HepG2 (cell line): ENCODE data around the gene WDR73. TPM values are rescaled to one million over a fixed set of nuclear protein-coding genes. Genes with fewer than 3 reads are reported as not detected.

Experiments
- AGO1 ChIP-seq: fragments of 200-400 bp; formaldehyde crosslinking; IDR thresholded peaks from 2 replicates; pipeline ENCODE4 v1.6.1; 2017; ENCODE audit warnings: mild to moderate bottlenecking, low read depth, low read length, moderate library complexity; ENCODE audit not compliant: poor library complexity, severe bottlenecking
- ATF7-NPFF ChIP-seq: sonication (generic); formaldehyde crosslinking; IDR thresholded peaks from 2 replicates; pipeline ENCODE4 v1.8.1; 2023; ENCODE audit warnings: mild to moderate bottlenecking, low read depth, missing genetic modification reagents, moderate library complexity
- ESRRA ChIP-seq: sonication (generic); formaldehyde crosslinking; IDR thresholded peaks from 2 replicates; pipeline ENCODE4 v1.5.1; 2020; ENCODE audit warnings: mild to moderate bottlenecking, low read depth, missing genetic modification reagents
- KAT2B ChIP-seq: fragments of 150-350 bp; IDR thresholded peaks from 2 replicates; pipeline ENCODE4 v1.6.1; 2014; ENCODE audit warnings: low read depth, low read length, borderline replicate concordance
- MAF1 ChIP-seq: sonication (generic); formaldehyde crosslinking; IDR thresholded peaks from 2 replicates; pipeline ENCODE4 v1.5.0; 2020; ENCODE audit warnings: missing genetic modification reagents, borderline replicate concordance
- MBD4 ChIP-seq: IDR thresholded peaks from 2 replicates; pipeline ENCODE4 v1.6.1; 2012; ENCODE audit warnings: low read length, inconsistent platforms, borderline replicate concordance
- NKX3-1 ChIP-seq: sonication (generic); formaldehyde crosslinking; IDR thresholded peaks from 2 replicates; pipeline ENCODE4 v1.5.0; 2020; ENCODE audit warnings: missing genetic modification reagents
- SRF ChIP-seq: IDR thresholded peaks from 2 replicates; pipeline ENCODE4 v1.6.1; 2011; ENCODE audit warnings: mild to moderate bottlenecking, low read depth, low read length, moderate library complexity
- ZNF251 ChIP-seq: sonication (generic); formaldehyde crosslinking; IDR thresholded peaks from 2 replicates; pipeline ENCODE4 v1.9.0; 2021; ENCODE audit warnings: mild to moderate bottlenecking, missing genetic modification reagents
- ZNF329 ChIP-seq: sonication (generic); formaldehyde crosslinking; IDR thresholded peaks from 2 replicates; pipeline ENCODE4 v1.9.0; 2021; ENCODE audit warnings: low read depth, mild to moderate bottlenecking, missing genetic modification reagents
- ZNF383 ChIP-seq: sonication (generic); formaldehyde crosslinking; IDR thresholded peaks from 2 replicates; pipeline ENCODE4 v1.4.0; 2020; ENCODE audit warnings: missing genetic modification reagents, mild to moderate bottlenecking, borderline replicate concordance
- ZNF530 ChIP-seq: sonication (generic); formaldehyde crosslinking; IDR thresholded peaks from 2 replicates; pipeline ENCODE4 v1.5.0; 2020; ENCODE audit warnings: low read depth, mild to moderate bottlenecking, missing genetic modification reagents
- ZNF558 ChIP-seq: sonication (generic); formaldehyde crosslinking; IDR thresholded peaks from 2 replicates; pipeline ENCODE4 v1.9.0; 2022; ENCODE audit warnings: mild to moderate bottlenecking, missing genetic modification reagents, borderline replicate concordance
- ZNF562 ChIP-seq: sonication (generic); formaldehyde crosslinking; IDR thresholded peaks from 2 replicates; pipeline ENCODE4 v1.8.0; 2022; ENCODE audit warnings: missing genetic modification reagents, borderline replicate concordance
- ZNF749 ChIP-seq: sonication (generic); formaldehyde crosslinking; IDR thresholded peaks from 2 replicates; pipeline ENCODE4 v1.8.0; 2022; ENCODE audit warnings: mild to moderate bottlenecking, missing genetic modification reagents, moderate library complexity, borderline replicate concordance
- polyA plus RNA-seq, 8 experiments: library from polyadenylated mRNA; depleted of rRNA in 3 of 8; stranded (reverse) in 7 of 8; unstranded in 1 of 8; fragments of >200 nt; fragmentation: Illumina TruSeq in 4 of 8; extraction: Trizol in 4 of 8; gene quantifications; 2 replicates each; pipeline versions ENCODE4 v1.2.1 to v1.2.3, GENCODE V29; 2011 to 2016; ENCODE audit warnings: low read depth in 4 of 8, missing spikeins in 1 of 8, mixed read lengths in 1 of 8; ENCODE audit not compliant: insufficient read depth in 1 of 8
- total RNA-seq, 5 experiments: library from RNA; depleted of rRNA; stranded (reverse); fragments of >200 nt; fragmentation: Illumina TruSeq; extraction: Trizol; gene quantifications; 2 replicates each; pipeline ENCODE4 v1.2.3, GENCODE V29; 2016; ENCODE audit warnings: low read depth in 1 of 5
- TF ChIP-seq, protein P1 (sequence below): sonication (generic); formaldehyde crosslinking; IDR thresholded peaks from 2 replicates; pipeline ENCODE4 v1.4.0; 2020; ENCODE audit warnings: missing genetic modification reagents
- TF ChIP-seq, protein P2 (sequence below): sonication (generic); formaldehyde crosslinking; IDR thresholded peaks from 2 replicates; pipeline ENCODE4 v1.4.0; 2020; ENCODE audit warnings: missing genetic modification reagents
- TF ChIP-seq, protein P3 (sequence below): IDR thresholded peaks from 2 replicates; pipeline ENCODE4 v1.6.1; 2016; ENCODE audit warnings: low read depth, missing genetic modification reagents, missing compliant biosample characterization
- TF ChIP-seq, protein P4 (sequence below): sonication (generic); formaldehyde crosslinking; IDR thresholded peaks from 2 replicates; pipeline ENCODE4 v1.9.0; 2021; ENCODE audit warnings: missing genetic modification reagents, mild to moderate bottlenecking, borderline replicate concordance

The WDR73 gene
- total and polyA plus RNA-seq, 2 of the 13 experiments (the other 11 are each of a cell fraction or from before 2014, with no cell fraction given), result 20.0 to 35.5 TPM

DNA sequence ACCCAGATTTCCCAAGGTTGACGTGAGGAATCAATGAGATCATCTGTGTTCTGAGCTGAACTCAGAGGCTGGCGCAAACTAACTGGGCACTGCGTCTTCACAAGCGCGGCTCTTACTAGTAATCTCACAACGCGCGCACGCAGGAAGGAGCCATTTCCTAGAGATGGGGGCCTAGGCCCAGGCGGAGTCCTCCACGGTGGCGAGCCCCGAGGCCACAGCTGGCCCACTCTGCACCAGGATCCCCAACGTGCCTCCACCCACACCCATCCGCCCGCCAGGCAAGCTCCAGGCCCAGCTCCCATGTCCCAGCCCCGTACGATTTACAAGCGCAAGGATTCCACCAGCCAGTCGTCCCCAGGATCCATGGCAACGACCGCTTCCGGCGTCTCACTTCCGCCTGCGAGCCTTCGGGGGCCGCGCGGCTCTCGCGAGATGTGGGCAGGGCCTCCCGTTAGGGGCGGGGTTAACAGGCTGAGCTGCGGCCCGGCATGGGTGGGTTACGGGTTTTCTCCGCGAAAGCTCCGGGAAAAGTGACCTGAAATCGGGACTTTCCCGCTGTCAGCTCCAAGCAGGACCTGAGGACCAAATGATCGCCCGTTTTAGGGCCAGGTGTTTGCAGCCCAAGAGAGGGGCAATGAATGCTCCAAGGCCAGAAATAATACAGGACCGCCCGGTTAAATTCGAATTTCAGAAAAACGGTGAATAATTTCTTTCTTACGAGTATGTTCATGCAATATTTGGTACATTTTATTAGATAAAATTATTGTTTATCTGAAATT lies at the start of gene WDR73 (continued):
- TF ChIP-seq KAT2B, result no peak
- peak; percentile 73; the same call in 1 of the 2 replicates for TF ChIP-seq ZNF749
- no peak for TF ChIP-seq ZNF251 (CRISPR knock-in tag)
- no peak for TF ChIP-seq ZNF530 (CRISPR knock-in tag)
- no peak for TF ChIP-seq ZNF562 (CRISPR knock-in tag)
- TF ChIP-seq, protein P1, sequence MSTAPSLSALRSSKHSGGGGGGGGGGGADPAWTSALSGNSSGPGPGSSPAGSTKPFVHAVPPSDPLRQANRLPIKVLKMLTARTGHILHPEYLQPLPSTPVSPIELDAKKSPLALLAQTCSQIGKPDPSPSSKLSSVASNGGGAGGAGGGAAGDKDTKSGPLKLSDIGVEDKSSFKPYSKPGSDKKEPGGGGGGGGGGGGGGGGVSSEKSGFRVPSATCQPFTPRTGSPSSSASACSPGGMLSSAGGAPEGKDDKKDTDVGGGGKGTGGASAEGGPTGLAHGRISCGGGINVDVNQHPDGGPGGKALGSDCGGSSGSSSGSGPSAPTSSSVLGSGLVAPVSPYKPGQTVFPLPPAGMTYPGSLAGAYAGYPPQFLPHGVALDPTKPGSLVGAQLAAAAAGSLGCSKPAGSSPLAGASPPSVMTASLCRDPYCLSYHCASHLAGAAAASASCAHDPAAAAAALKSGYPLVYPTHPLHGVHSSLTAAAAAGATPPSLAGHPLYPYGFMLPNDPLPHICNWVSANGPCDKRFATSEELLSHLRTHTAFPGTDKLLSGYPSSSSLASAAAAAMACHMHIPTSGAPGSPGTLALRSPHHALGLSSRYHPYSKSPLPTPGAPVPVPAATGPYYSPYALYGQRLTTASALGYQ (CRISPR knock-in tag), result no peak
- peak; percentile 88; the same call in 1 of the 2 replicates for TF ChIP-seq MAF1 (CRISPR knock-in tag)
- peak; percentile 63; the same call in 1 of the 2 replicates for TF ChIP-seq NKX3-1 (CRISPR knock-in tag)
- TF ChIP-seq SRF, result no peak
- TF ChIP-seq, protein P2, sequence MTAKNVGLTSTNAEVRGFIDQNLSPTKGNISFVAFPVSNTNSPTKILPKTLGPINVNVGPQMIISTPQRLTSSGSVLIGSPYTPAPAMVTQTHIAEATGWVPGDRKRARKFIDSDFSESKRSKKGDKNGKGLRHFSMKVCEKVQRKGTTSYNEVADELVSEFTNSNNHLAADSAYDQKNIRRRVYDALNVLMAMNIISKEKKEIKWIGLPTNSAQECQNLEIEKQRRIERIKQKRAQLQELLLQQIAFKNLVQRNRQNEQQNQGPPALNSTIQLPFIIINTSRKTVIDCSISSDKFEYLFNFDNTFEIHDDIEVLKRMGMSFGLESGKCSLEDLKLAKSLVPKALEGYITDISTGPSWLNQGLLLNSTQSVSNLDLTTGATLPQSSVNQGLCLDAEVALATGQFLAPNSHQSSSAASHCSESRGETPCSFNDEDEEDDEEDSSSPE (CRISPR knock-in tag), result no peak
- TF ChIP-seq ATF7-NPFF (CRISPR knock-in tag), result peak; percentile 85
- no peak for TF ChIP-seq ZNF558 (CRISPR knock-in tag)
- peak; percentile 89 for TF ChIP-seq AGO1
- no peak for TF ChIP-seq ZNF329
- no peak for TF ChIP-seq MBD4
- no peak for TF ChIP-seq ZNF383
- TF ChIP-seq, protein P3, sequence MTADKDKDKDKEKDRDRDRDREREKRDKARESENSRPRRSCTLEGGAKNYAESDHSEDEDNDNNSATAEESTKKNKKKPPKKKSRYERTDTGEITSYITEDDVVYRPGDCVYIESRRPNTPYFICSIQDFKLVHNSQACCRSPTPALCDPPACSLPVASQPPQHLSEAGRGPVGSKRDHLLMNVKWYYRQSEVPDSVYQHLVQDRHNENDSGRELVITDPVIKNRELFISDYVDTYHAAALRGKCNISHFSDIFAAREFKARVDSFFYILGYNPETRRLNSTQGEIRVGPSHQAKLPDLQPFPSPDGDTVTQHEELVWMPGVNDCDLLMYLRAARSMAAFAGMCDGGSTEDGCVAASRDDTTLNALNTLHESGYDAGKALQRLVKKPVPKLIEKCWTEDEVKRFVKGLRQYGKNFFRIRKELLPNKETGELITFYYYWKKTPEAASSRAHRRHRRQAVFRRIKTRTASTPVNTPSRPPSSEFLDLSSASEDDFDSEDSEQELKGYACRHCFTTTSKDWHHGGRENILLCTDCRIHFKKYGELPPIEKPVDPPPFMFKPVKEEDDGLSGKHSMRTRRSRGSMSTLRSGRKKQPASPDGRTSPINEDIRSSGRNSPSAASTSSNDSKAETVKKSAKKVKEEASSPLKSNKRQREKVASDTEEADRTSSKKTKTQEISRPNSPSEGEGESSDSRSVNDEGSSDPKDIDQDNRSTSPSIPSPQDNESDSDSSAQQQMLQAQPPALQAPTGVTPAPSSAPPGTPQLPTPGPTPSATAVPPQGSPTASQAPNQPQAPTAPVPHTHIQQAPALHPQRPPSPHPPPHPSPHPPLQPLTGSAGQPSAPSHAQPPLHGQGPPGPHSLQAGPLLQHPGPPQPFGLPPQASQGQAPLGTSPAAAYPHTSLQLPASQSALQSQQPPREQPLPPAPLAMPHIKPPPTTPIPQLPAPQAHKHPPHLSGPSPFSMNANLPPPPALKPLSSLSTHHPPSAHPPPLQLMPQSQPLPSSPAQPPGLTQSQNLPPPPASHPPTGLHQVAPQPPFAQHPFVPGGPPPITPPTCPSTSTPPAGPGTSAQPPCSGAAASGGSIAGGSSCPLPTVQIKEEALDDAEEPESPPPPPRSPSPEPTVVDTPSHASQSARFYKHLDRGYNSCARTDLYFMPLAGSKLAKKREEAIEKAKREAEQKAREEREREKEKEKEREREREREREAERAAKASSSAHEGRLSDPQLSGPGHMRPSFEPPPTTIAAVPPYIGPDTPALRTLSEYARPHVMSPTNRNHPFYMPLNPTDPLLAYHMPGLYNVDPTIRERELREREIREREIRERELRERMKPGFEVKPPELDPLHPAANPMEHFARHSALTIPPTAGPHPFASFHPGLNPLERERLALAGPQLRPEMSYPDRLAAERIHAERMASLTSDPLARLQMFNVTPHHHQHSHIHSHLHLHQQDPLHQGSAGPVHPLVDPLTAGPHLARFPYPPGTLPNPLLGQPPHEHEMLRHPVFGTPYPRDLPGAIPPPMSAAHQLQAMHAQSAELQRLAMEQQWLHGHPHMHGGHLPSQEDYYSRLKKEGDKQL (CRISPR knock-in tag), result 0 out of 2 replicates have a peak, but pooled peaks have one; percentile 56
- TF ChIP-seq ESRRA, result no peak
- TF ChIP-seq, protein P4, sequence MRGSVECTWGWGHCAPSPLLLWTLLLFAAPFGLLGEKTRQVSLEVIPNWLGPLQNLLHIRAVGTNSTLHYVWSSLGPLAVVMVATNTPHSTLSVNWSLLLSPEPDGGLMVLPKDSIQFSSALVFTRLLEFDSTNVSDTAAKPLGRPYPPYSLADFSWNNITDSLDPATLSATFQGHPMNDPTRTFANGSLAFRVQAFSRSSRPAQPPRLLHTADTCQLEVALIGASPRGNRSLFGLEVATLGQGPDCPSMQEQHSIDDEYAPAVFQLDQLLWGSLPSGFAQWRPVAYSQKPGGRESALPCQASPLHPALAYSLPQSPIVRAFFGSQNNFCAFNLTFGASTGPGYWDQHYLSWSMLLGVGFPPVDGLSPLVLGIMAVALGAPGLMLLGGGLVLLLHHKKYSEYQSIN (CRISPR knock-in tag), result no peak
